SU-DHL-6 (cell line): ENCODE data around the gene ZSWIM5.
"Not testable (repeated sequence)": the region's sequence is repeated elsewhere in the genome, so short reads cannot be mapped to it uniquely, and the experiment has no call there.

ENCODE experiments used
- H2AFZ ChIP-seq: fragments of 200-600 bp; sonication (generic); 2 replicates; pipeline ENCODE4 v1.6.1; 2014; ENCODE audit warnings: low read depth, mild to moderate bottlenecking, moderate library complexity, mixed read lengths, antibody characterized with exemption, low read length; ENCODE audit not compliant: severe bottlenecking
- H3F3A ChIP-seq: fragments of 200-600 bp; shearing (Covaris generic); 2 replicates; pipeline ENCODE4 v1.6.0; 2016; ENCODE audit warnings: antibody characterized with exemption, mild to moderate bottlenecking; ENCODE audit not compliant: insufficient read depth
- H3K27ac ChIP-seq: fragments of 200-600 bp; sonication (generic); 2 replicates; pipeline ENCODE4 v1.5.1; 2016; ENCODE audit warnings: low read depth, mild to moderate bottlenecking, low read length, moderate library complexity, mixed read lengths
- H3K27me3 ChIP-seq: fragments of 200-600 bp; sonication (generic), shearing (Covaris generic); 2 replicates; pipeline ENCODE4 v1.6.0; 2014; ENCODE audit warnings: mild to moderate bottlenecking, low read length
- H3K36me3 ChIP-seq: fragments of 200-600 bp; sonication (generic); 2 replicates; pipeline ENCODE4 v1.6.1; 2014; ENCODE audit warnings: mild to moderate bottlenecking, low read length, mixed read lengths
- H3K4me2 ChIP-seq: fragments of 300-600, 200-600 bp; shearing (Covaris generic), sonication (generic); 2 replicates; pipeline ENCODE4 v1.6.0; 2014; ENCODE audit warnings: low read length, low read depth, mild to moderate bottlenecking; ENCODE audit not compliant: poor library complexity, severe bottlenecking
- H3K4me3 ChIP-seq: fragments of 200-600 bp; sonication (generic); 2 replicates; pipeline ENCODE4 v1.5.1; 2014; ENCODE audit warnings: antibody characterized with exemption, low read length, mild to moderate bottlenecking, mixed read lengths; ENCODE audit not compliant: insufficient read depth, poor library complexity, severe bottlenecking
- H3K79me2 ChIP-seq: fragments of 200-600 bp; sonication (generic); 2 replicates; pipeline ENCODE4 v1.6.1; 2014; ENCODE audit warnings: mild to moderate bottlenecking, low read length, moderate library complexity; ENCODE audit not compliant: insufficient read depth
- H3K9ac ChIP-seq: fragments of 200-600 bp; sonication (generic); 2 replicates; pipeline ENCODE4 v1.7.0; 2014; ENCODE audit warnings: mild to moderate bottlenecking, low read length
- H3K9me2 ChIP-seq: fragments of 200-600 bp; sonication (generic); replicated peaks from 2 replicates; pipeline ENCODE4 v1.6.1; 2014; ENCODE audit warnings: low read length; ENCODE audit not compliant: insufficient read depth
- H3K9me3 ChIP-seq: fragments of 200-600 bp; sonication (generic); 2 replicates; pipeline ENCODE4 v1.6.1; 2014; ENCODE audit warnings: low read length, mixed read lengths; ENCODE audit not compliant: insufficient read depth
- H4K20me1 ChIP-seq: fragments of 200-600 bp; sonication (generic); 2 replicates; pipeline ENCODE4 v1.6.1; 2014; ENCODE audit warnings: low read depth, mild to moderate bottlenecking, antibody characterized with exemption, low read length, moderate library complexity, mixed read lengths
- CTCF ChIP-seq: fragments of 200-600 bp; sonication (generic); IDR thresholded peaks from one replicate; pipeline ENCODE4 v1.5.1; 2017; ENCODE audit warnings: antibody characterized with exemption, mild to moderate bottlenecking, low read length, moderate library complexity; ENCODE audit not compliant: insufficient read depth, poor library complexity, severe bottlenecking
- EZH2phosphoT487 ChIP-seq: fragments of 200-600 bp; sonication (generic), shearing (Covaris generic); conservative IDR thresholded peaks from 2 replicates; pipeline ENCODE4 v1.6.1; 2018; ENCODE audit warnings: mild to moderate bottlenecking, antibody characterized with exemption, low read length, moderate library complexity, mixed read lengths

ZSWIM5 gene

DNA sequence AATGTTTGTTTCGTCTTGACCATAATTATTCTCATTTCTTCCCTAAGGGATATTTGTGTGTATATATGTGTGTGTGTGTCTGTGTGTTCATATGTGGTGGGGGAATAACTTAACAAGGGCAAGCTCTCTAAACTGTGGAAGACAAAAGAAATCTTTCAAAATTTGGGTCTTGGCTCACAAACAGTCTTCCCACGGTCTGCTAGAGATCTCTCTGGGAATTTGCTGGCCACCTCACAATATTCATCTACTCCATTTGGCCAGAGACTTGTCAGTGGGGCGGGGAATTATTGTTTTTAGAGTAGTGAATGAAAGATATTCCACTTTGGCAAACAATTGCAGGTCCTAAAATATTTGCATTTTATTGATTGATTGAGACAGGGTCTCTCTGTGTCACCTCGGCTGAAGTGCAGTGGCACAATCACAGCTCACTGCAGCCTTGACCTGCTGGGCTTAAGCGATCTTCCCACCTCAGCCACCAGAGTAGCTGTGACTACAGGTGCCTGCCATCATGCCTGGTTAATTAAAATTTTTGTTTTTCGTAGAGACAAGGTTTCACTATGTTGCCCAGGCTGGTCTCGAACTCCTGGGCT lies 212.0 kb downstream of the ZSWIM5 start:
- H3K4me2 ChIP-seq = no peak overlapping the region
- peaks cover 7% of the 10 kb centered on the region; the same call in 1 of the 2 replicates for H3F3A ChIP-seq
- H3K9me2 ChIP-seq = no peaks in the 10 kb centered on the region
- no peaks in the 10 kb centered on the region for H3K36me3 ChIP-seq
- H3K9ac ChIP-seq = no peak overlapping the region
- no peak overlapping the region for H2AFZ ChIP-seq
- H3K27ac ChIP-seq = no peak overlapping the region
- no peak overlapping the region for H3K4me3 ChIP-seq
- no peak for TF ChIP-seq EZH2phosphoT487
- no peak for TF ChIP-seq CTCF
- no peaks in the 10 kb centered on the region for H4K20me1 ChIP-seq
- H3K9me3 ChIP-seq = no peaks in the 10 kb centered on the region
- H3K79me2 ChIP-seq = no peaks in the 10 kb centered on the region
- H3K27me3 ChIP-seq = no peaks in the 10 kb centered on the region

DNA sequence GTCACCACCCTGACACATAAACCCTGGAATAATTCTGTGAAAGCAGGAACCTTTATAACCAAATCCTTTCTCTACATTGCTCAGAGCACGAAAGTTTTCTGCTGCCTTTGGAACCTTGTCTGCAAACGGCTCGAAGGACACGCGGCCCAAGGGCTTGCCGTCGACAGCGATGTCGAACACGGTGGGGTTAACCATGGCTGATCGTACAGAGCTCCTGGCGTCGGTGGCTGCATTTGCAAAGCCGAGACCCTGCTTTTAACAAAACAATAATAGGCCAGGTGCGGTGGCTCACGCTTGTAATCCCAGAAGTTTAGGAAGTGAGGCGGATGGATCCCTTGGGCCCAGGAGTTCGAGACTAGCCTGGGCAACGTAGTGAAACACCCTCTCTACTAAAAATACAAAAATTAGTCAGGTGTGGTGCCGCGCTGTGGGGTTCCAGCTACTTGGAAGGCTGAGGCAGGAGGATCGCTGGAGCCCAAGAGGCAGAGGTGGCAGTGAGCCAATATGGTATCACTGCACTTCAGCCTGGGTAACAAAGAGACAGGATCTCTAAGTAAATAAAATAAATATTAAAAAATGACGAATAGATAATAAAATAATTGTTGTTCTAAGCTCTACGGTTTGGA lies 217.8 kb downstream of the ZSWIM5 start:
- Histone ChIP-seq H3K9ac (no peak overlapping the region), H3F3A (peaks cover 4% of the 10 kb centered on the region; the same call in 1 of the 2 replicates), H3K4me2 (no peak overlapping the region), H4K20me1 (no peaks in the 10 kb centered on the region), H3K4me3 (no peak overlapping the region), H3K79me2 (peaks cover 24% of the 10 kb centered on the region), H3K9me2 (no peaks in the 10 kb centered on the region), H3K27me3 (no peaks in the 10 kb centered on the region), H3K36me3 (no peaks in the 10 kb centered on the region), H3K9me3 (no peaks in the 10 kb centered on the region), H2AFZ (no peak overlapping the region), H3K27ac (no peak overlapping the region)
- no peak for TF ChIP-seq EZH2phosphoT487
- TF ChIP-seq CTCF = no peak

- peak overlapping the region; percentile 75 for H3K4me2 ChIP-seq
- peak overlapping the region; percentile 78 for H3K9ac ChIP-seq
- TF ChIP-seq CTCF (no peak), EZH2phosphoT487 (no peak)
- H3K9me2 ChIP-seq = no peaks in the 10 kb centered on the region
- H4K20me1 ChIP-seq = no peaks in the 10 kb centered on the region
- H3K27ac ChIP-seq = 0 out of 2 replicates have a peak overlapping the region, but pooled peaks have one; percentile 19
- H3F3A ChIP-seq = peaks cover 4% of the 10 kb centered on the region; the same call in 1 of the 2 replicates
- peaks cover 32% of the 10 kb centered on the region for H3K79me2 ChIP-seq
- H2AFZ ChIP-seq = peak overlapping the region; percentile 80
- peak overlapping the region; percentile 76 for H3K4me3 ChIP-seq
- H3K27me3 ChIP-seq = no peaks in the 10 kb centered on the region
- no peaks in the 10 kb centered on the region for H3K9me3 ChIP-seq
- peaks cover 3% of the 10 kb centered on the region; the same call in 1 of the 2 replicates for H3K36me3 ChIP-seq
These were observed 220.6 kb downstream of the ZSWIM5 start for GRCh38 chr1:44985747-44986359.

DNA sequence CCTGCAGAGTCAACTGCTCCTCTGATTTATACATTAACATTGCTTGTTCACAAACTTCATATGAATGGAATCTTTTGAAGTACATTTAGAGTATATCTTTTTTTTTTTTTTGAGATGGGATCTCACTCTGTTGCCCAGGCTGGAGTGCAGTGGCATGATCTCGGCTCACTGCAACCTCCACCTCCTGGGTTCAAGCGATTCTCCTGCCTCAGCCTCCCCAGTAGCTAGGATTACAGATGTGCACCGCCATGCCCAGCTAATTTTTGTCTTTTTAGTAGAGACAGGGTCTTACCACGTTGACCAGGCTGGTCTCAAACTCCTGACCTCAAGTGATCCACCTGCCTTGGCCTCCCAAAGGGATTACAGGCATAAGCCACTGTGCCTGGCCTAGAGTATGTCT lies 229.0 kb downstream of the ZSWIM5 start:
- not testable (repeated sequence) for H3K9ac ChIP-seq
- peaks cover 36% of the 10 kb centered on the region for H3K36me3 ChIP-seq

More for the DNA sequence above, 229.0 kb downstream of the ZSWIM5 start:
- H3K9me3 ChIP-seq, H3K4me3 ChIP-seq, H3F3A ChIP-seq, H3K27me3 ChIP-seq, H3K79me2 ChIP-seq, H2AFZ ChIP-seq, H3K4me2 ChIP-seq, H3K27ac ChIP-seq, H4K20me1 ChIP-seq, H3K9me2 ChIP-seq: not testable (repeated sequence)
